Pons (tissue), 1 donor: ENCODE results near the gene MAMDC2.

Source experiments
- DNase-seq: peaks from one replicate; pipeline ENCODE4 v3.0.0-alpha.2; 2016; ENCODE audit warnings: low spot score

The MAMDC2 gene

DNA sequence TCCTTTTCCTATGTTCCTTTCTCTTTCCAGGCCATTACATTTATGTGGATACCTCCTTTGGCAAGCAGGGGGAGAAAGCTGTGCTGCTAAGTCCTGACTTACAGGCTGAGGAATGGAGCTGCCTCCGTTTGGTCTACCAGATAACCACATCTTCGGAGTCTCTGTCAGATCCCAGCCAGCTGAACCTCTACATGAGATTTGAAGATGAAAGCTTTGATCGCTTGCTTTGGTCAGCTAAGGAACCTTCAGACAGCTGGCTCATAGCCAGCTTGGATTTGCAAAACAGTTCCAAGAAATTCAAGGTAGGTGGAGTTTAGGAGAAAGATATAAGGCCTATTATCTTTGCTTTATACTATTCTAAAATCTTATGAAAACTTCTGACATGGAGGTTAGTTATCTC lies 64.5 kb downstream of the MAMDC2 start:
- no peak for DNase-seq

GRCh38 chr9:70110194-70111041 lies 66.8 kb downstream of the MAMDC2 start:
- peak; percentile 18 for DNase-seq

- peak; percentile 46 for DNase-seq
These were observed 67.5 kb downstream of the MAMDC2 start for GRCh38 chr9:70111042-70111602.

DNA sequence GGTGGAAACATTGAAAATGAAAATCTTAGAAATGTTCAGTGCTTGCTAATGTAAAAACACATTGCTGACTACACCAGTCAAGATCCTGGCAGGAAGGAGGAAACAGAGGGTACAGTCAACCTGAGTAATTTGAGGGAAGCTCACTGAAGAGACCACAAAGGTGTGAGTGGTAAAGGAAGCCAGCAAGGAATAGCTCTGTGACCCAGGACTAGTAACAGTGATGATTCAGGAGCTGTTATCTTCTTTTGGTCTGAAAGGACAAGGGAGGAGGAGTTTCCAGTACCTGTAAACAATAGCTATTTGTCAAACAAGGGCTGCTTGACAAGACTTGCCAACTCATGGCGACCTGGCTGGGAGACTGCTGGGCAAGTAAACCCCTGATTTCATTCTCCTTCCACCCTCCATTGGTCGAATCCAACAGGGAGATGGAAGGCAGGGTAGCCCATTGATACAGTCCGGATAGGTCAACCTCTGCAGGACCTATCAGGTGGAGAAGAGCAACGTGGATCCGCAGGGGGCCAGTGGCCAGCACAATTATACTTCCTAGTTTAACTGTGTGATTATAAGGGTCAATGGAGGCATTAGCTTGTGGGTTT lies 68.1 kb downstream of the MAMDC2 start:
- DNase-seq = no peak

- DNase-seq = no peak
These were observed 69.3 kb downstream of the MAMDC2 start for GRCh38 chr9:70112981-70113380.

GRCh38 chr9:70113403-70114022 lies 69.9 kb downstream of the MAMDC2 start:
- peak; percentile 49 for DNase-seq

- no peak for DNase-seq
These were observed 71.2 kb downstream of the MAMDC2 start for GRCh38 chr9:70114898-70115297.

- no peak for DNase-seq
These were observed 74.2 kb downstream of the MAMDC2 start for GRCh38 chr9:70117835-70118319.

- no peak for DNase-seq
These were observed 76.1 kb downstream of the MAMDC2 start for GRCh38 chr9:70119786-70120185.

DNA sequence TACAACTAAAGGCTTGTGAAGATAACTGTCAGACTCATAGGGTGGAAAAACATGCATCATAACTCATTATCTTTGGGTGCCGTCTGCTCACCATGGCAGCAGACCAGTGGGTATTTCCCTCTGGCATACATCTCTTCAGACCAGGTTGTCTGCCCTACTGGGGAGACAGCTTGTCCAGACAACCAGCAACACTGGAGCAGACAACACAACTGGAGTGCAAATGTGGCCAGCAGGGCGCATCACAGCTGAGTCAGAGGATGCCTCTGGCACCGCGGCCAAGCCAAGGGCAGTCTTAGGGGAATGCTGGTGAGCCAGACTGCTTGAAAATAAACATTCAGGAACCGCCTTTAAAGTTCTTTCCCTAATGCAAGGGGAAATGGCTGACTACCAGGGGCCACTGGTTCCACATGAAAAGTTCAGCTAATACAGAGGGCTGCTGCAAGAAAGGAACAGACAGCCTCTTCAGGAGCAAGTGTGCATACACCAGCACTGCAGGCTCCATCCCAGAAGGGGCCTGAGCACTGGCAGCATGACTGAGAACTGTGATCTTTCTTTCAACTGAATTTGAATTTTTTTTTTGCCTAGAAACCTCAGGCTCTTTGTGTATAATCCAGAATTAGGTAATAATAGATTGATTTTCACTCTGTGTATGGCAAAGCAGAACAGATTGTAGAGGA lies 77.3 kb downstream of the MAMDC2 start:
- no peak for DNase-seq

DNA sequence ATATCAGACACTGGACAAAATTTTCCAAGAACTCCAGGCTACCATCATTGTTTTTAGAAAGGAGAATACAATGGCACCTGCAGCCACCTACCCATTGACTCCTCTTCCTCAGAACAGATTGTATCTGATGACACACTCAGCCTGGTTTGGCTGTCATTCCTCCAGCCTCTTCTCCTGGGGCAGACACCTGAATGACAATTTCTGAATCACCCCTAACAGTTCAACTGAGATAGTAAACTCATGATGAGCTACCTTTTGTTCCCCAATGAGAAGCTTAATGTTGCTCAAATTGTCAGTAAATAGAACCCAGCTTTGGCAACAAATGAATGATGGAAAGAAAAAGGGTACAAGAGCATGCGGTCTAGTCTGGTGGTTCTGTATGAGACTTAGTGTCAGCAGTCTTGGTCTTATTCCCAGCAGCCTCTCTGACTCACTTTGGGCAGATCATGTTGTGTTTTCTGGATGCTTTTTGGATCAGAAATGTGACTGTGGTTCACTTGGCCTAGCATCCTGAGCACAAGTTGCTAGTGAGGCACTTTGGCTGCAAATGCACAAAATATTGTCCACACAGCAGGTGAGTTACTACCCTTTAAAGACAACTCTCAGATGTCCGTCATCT lies 78.3 kb downstream of the MAMDC2 start:
- DNase-seq = no peak

DNA sequence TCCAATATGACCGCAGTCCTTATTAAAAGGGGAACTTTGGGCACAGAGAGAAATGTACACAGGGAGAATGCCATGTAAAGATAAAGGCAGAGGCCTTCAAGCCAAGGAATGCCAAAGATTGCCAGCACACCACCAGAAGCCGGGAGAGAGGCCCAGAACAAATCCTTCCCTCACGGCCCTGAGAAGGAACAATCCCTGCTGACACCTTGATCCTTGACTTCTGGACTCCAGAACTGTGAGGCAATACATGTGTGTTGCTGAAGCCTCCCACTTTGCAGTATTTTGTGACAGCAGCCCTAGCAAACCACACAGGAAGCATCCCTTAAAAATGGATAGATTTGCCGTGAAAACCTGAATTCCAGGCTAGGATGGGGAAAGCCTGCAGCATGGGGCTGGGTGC lies 80.0 kb downstream of the MAMDC2 start:
- DNase-seq = no peak

- no peak for DNase-seq
These were observed 82.1 kb downstream of the MAMDC2 start for GRCh38 chr9:70125621-70126263.

DNA sequence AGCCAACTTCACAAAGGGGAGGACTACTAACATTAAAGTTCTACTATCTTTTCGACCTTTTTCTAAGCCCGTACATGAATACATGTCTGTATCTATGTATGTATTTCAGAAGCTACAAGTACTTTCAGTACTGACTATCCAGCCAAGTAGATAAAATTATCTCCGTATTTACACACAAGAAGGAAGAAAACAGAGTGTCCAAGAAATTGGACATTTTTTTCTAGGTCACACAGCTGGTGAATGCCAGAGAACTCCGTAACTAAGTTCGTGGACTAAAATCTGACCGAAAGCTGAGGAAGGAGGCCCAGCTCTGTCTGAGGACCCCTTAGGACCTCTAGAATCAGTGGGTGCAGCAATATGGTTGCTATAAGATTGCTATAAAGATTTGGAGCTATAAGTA lies 83.4 kb downstream of the MAMDC2 start:
- DNase-seq = no peak

- DNase-seq = no peak
These were observed 84.1 kb downstream of the MAMDC2 start for GRCh38 chr9:70127540-70128416.

DNA sequence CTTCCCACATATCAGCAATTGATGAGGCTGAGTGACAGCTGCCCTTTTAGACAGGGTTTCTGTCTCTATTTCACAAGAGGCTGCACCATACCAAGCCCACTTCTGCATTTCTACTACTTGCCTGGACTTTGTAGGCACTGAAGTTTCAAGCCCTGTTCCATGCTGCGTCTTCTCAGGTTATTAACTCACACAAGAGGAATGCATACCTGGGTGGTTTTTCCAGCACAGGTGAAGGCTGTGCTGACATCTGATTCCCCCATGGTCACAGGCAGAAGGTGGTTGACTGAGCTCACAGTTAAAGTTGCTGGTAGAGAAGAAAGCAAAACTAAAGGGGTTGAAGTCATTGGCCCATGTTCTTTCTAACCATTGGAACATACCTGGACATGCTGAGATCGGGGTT lies 86.6 kb downstream of the MAMDC2 start:
- no peak for DNase-seq

GRCh38 chr9:70131296-70131695 lies 87.6 kb downstream of the MAMDC2 start:
- no peak for DNase-seq

- DNase-seq = no peak
These were observed 89.9 kb downstream of the MAMDC2 start for GRCh38 chr9:70133253-70134208.

- no peak for DNase-seq
These were observed 90.7 kb downstream of the MAMDC2 start for GRCh38 chr9:70134360-70134759.
